NCI-H460 (cell line): Measurements from ENCODE around the gene TRIM54. TPM values are rescaled to one million over a fixed set of nuclear protein-coding genes. Genes with fewer than 3 reads are reported as not detected.
"Not testable (repeated sequence)": the region's sequence is repeated elsewhere in the genome, so short reads cannot be mapped to it uniquely, and the experiment has no call there.

Experiments
- DNase-seq: peaks from one replicate; pipeline ENCODE4 v3.0.0-alpha.2; 2016; ENCODE audit warnings: low read depth; ENCODE audit errors: extremely low read depth
- total RNA-seq: library from RNA; depleted of rRNA; stranded (reverse); fragments of >200 nt; shearing (Covaris generic); gene quantifications from 2 replicates; pipeline ENCODE4 v1.2.3, GENCODE V29; 2014

Gene TRIM54
- total RNA-seq, 1 experiment from 2014 or later: 0.12 TPM

- no peak for DNase-seq
Measured at GRCh38 chr2:27308359-27308881, 26.2 kb downstream of the TRIM54 start, which contains the start of gene UCN. Gene UCN, minus strand, starts transcription at chr2:27308445. Its CDS starts 550 bp downstream, at chr2:27307895.

GRCh38 chr2:27309651-27310050 is 27.4 kb downstream of the TRIM54 start:
- no peak for DNase-seq

- no peak for DNase-seq
Measured at GRCh38 chr2:27312152-27312551, 29.9 kb downstream of the TRIM54 start.

GRCh38 chr2:27313882-27314645 is 31.8 kb downstream of the TRIM54 start:
- no peak for DNase-seq

- no peak for DNase-seq
Measured at GRCh38 chr2:27314709-27315108, 32.5 kb downstream of the TRIM54 start.

- no peak for DNase-seq
Measured at GRCh38 chr2:27315122-27315521, 32.9 kb downstream of the TRIM54 start.

GRCh38 chr2:27316655-27317412 is 34.6 kb downstream of the TRIM54 start:
- no peak for DNase-seq

GRCh38 chr2:27319839-27320238 is 37.6 kb downstream of the TRIM54 start:
- not testable (repeated sequence) for DNase-seq

- peak; percentile 96 for DNase-seq
Measured at GRCh38 chr2:27320958-27321543, 38.8 kb downstream of the TRIM54 start.

GRCh38 chr2:27322301-27322765 is 40.1 kb downstream of the TRIM54 start:
- DNase-seq: no peak

GRCh38 chr2:27322766-27323595 is 40.8 kb downstream of the TRIM54 start, which contains the start of gene MPV17:
Gene MPV17, minus strand, starts transcription at chr2:27323097. Its CDS starts 580 bp downstream, at chr2:27322517.
- peak; percentile 87 for DNase-seq

GRCh38 chr2:27323596-27324285 is 41.5 kb downstream of the TRIM54 start:
- DNase-seq: no peak

- no peak for DNase-seq
Measured at GRCh38 chr2:27324720-27325119, 42.5 kb downstream of the TRIM54 start.

GRCh38 chr2:27335311-27335710 is 53.1 kb downstream of the TRIM54 start:
- DNase-seq: no peak

GRCh38 chr2:27336173-27336572 is 53.9 kb downstream of the TRIM54 start:
- DNase-seq: no peak

GRCh38 chr2:27347641-27348040 is 65.4 kb downstream of the TRIM54 start:
- no peak for DNase-seq

- no peak for DNase-seq
Measured at GRCh38 chr2:27350106-27350693, 68.0 kb downstream of the TRIM54 start.

- DNase-seq: no peak
Measured at GRCh38 chr2:27351802-27352598, 69.8 kb downstream of the TRIM54 start.
